HG03442 (cell line): ENCODE data around the gene ASRGL1.

ENCODE experiments used
- ATAC-seq: cut with Tn5 transposase; IDR thresholded peaks from one replicate; pipeline ENCODE4 v1.9.1; 2021; ENCODE audit warnings: mild to moderate bottlenecking, moderate library complexity; ENCODE audit not compliant: unreplicated experiment

The ASRGL1 gene

DNA sequence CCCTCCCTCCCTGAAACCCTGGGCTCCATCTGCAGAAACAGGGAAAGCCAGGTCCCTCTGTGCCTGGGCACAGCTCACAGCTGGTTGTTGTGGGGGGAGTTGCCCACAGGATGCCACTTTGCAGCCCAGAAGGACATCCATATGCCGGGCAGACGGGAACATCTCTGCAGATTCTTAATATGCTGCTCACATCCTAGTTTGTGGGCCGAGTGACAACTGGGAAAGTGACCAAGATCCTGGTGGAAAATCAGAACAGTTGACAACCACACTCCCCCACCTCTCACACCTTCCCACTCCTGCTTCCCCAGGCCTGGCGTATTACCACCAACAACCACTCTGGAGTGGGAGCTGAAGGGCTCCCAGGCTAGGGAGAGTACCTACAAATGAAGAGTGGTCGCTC, 74.3 kb downstream of the ASRGL1 start:
- no peak for ATAC-seq

GRCh38 chr11:62413060-62413696, 75.9 kb downstream of the ASRGL1 start:
- ATAC-seq, result no peak

DNA sequence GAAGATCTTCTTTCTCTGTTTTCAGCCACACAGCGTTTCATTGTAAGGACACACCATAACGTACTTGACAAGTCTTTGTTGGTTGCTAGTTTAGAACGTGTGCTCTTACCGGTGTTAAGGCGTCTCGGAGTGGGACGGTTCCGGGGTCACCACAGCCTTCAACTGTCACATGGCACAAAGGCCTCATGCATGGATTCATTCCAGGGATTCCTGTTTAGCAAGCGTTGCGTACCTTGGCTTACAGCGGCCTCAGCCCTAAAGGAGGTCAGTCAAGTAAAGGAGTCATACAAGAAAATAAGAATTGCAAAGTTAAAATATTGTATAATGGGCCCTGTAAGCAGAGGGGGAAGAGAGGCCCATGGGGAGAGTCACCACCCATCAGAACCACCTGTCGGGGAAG, 79.3 kb downstream of the ASRGL1 start:
- no peak for ATAC-seq

DNA sequence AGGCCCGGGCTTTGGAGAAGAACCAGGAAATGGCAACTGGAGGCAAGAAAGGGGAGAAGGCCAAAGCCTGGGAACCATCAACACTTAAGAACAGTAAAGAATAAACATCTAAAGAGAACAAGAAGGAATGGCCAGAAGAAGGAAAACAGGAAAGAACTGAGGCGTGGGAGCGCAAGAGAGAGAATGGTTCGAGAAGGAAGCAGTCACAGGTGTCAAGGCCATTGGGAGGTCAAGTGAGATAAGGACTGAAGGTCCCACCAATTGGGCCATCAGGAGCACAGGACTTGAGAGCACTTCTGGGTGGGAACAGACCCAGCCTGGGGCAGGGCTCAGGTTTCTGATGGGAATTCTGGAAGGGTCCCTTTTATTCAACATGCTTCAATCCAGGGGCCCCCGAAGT, 80.9 kb downstream of the ASRGL1 start:
- no peak for ATAC-seq

DNA sequence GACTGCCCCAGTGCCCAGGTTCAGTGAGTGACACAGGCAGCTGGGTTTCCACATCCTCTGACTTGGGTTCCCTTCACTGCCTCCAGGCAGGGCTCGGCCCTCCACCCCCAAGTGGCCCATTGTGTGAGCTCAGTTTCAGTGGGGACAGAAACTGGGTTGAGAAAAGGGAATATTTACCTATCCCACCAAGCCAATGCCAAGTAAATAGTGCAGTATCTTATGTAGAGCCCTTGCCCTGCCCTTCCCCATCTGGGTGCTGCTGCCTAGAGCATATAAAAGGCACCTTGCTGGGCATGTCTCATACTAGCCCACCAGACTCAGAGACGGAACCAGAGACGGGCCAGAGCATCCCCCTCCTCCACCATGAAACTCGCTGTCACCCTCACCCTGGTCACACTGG, 81.5 kb downstream of the ASRGL1 start, which contains the start of gene SCGB1A1:
SCGB1A1 (plus strand) TSS at position 301 of the 400 bp plus-strand sequence; CDS start at position 364, 63 bp downstream.
- no peak for ATAC-seq

GRCh38 chr11:62419314-62419929, 82.2 kb downstream of the ASRGL1 start:
- ATAC-seq, result no peak

DNA sequence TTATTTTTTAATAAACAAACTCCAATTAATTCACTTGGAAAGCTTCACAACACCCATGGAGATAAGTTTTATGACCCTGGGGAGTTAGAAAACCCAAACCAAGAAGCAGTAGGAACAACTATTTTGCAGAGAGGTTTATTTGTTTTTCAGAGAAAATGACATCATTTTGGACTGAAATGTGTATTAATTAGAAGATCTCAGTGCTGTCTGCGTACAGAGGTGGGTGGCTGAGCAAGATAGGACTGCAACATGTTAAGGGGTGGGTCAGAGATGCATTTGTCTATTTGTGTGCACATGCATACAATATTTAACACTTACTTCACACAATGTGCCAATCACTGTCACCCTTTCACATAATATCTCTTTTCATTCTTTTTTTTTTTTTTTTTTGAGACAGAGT, 82.7 kb downstream of the ASRGL1 start:
- ATAC-seq, result no peak

DNA sequence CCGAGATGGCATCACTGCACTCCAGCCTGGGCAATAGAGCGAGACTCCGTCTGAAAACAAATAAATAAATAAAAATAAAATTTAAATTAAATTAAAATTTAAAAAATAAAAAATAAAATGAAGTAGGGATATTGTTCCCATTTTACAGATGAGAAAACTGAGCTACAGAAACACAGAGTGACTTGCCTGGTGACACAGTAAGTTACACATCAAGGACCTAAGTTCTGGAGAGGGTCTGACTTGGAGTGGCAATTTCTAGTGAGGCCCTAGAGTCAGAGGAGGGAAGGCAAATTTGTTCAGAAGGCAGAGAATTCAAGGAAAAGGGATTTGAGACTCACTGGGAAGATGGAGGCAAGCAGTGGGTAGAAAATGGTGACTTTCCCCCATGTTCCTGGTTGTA, 83.6 kb downstream of the ASRGL1 start:
- no peak for ATAC-seq

DNA sequence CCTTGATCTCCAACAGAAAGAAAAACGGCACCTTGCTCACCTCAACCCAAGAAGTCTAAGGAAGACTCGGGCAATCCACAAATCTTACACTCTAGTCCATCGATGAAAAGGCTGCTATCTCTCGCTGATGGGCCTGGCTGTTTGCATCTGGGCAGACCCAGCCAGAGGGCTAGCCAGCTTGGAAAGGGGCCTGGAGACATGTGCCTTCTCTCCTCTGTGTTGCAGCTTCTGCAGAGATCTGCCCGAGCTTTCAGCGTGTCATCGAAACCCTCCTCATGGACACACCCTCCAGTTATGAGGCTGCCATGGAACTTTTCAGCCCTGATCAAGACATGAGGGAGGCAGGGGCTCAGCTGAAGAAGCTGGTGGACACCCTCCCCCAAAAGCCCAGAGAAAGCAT, 84.7 kb downstream of the ASRGL1 start:
- no peak for ATAC-seq

- no peak for ATAC-seq
These were observed 85.8 kb downstream of the ASRGL1 start for GRCh38 chr11:62423012-62423411.

DNA sequence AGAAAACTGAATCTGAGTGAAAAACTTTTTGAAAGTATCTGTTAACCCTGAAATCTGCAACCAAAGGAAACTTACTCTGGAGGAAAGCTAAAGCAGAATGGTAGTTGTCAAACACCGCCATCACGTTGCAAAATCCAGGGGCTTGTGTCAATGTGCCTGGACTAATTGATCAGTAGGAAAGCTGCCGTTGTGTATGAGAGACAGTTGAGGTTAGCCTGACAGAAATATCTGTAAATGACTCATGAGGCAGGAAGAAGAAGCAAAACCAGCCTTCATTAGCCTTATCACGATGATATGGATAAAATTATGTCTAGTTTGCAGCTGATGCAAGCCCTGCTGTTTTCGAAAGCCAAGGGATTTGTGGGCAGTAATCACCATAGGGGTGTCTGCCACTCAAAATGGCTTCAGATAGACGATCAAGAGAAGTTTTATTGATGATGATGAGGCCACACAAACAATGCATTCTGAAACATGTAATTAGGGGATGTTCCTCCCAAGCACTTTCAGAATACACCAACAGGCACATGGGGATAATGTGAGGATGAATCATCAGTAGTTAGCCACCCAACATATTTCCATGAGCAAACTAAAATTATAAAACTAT, 90.5 kb downstream of the ASRGL1 start:
- ATAC-seq, result peak; percentile 49

DNA sequence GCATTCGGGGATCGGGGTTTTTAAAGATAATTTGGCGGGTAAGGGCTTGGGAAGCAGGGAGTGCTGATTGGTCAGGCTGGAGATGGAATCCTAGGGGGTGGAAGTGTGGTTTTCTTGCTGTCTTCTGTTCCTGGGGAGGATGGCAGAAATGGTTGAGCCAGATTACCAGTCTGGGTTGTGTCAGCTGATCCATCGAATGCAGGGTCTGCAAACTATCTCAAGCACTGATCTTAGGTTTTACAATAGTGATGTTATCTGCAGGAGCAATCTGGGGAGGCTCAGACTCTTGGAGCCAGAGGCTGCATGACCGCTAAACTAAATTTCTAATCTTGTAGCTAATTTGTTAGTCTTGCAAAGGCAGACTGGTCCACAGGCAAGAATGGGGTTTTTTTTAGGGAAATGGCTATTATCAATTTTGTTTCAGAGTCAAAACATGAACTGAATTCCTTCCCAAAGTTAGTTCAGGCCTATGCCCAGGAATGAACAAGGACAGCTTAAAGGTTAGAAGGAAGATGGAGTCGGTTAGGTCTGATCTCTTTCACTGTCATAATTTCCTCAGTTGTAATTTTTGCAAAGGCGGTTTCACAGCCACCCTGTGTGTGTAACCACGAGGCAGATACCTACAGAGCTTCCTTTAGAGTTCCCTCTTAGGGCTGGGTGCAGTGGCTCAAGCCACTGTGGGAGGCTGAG, 91.8 kb downstream of the ASRGL1 start:
- no peak for ATAC-seq

- ATAC-seq, result no peak
These were observed 93.2 kb downstream of the ASRGL1 start for GRCh38 chr11:62430425-62430824.

- ATAC-seq, result no peak
These were observed 94.1 kb downstream of the ASRGL1 start for GRCh38 chr11:62431171-62431901.

DNA sequence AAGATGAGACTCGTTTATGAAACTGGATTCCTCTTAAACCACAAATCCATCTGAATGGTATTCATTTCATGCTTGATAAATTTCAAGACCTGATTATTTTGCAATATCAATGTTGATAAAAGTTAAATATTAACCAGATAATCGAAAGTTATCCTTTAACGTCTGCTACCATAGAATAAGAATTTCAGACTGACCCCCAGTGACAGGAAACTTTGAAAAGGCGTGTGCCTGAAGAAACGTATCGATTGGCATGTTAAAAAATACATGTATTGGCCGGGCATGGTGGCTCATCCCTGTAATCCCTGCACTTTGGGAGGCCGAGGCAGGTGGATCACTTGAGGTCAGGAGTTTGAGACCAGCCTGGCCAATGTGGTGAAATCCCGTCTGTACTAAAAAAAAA, 95.4 kb downstream of the ASRGL1 start:
- ATAC-seq, result no peak

DNA sequence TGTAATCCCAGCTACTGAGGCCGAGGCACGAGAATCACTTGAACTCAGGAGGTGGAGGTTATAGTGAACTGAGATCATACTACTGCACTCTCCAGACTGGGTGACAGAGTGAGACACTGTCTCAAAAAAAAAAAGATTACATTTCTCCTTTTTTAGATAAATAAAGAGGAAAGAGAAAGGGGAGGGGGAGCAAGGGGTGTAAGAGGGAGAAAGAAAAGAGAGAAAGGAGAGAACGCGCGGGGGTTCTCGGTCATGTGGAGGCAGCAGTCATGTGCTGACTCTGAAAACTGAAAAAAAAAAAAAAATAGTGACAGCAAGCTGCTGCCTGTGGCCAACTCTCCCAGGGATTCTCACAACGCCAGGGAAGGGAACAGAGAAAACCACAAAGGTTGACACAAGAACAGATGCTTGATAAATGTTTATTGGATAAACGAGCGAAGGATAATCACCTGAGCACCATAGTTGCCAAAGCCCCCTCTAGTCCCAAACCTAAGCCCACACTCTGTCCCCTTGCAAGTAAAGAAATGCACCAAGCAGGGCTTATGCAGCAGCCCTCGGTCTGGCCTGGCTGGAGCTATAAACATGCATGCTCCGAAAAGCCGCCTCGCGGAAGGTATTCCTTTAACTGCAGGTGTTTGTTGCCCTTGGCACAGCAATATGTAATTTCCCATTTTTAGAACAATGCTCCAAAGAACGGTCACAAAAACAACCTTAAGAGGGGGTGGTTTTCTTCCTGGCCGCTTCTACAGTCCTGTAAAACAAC, 96.1 kb downstream of the ASRGL1 start:
- no peak for ATAC-seq

DNA sequence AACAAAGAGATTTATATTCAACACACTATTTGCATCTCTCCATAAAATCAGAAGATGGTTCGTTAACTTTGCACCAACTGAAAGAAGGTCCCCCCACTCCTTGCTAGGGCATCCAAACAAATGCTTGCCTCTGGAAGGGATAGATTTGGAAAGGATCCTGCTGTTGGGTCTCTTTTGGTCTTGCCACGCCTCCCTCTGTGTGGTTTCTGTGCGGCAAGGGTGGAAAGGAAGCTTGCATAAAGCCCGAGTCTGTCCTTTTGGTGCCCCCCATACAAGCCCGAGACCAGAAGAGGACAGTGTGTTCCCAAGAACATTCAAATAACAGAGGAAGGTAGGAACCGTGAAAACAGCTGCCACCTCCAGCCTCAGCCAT, 96.6 kb downstream of the ASRGL1 start:
- no peak for ATAC-seq

DNA sequence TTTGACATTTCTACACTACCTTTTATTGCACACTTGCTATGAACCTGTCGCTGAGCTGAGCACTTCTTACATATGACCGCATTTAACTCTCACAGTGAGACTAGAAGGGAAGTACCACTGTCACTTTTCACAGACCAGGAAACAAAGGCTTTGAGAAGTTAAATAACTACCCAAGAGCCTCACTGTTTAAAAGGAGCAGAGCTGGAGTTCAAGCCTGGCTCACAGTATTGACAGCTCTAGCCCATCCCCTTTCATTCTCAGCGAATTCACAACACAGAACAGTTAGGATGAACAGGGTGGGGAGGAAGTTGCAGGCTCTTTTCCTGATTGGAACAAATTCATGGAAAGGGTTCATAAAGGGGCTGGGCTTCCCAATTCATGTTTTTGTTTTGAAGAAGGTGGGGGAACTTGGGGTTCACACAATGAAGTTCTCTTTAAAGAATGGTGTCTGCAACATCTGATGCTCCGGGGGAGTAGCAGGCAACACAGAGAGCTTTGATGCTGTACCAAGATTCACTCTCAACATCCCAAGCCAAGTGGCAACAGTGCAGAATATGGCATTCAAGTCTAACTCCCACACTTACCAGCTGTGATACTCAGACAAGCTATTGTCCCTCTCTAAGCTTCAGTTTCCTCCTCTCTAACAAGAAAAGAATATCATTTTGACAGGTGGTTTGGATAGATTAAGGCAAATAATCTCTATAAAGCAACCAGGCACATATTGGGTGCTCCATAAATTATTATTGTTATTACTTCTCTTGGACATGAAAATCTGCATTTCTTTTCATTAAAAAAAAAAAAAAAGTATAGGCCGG, 98.8 kb downstream of the ASRGL1 start:
- no peak for ATAC-seq

DNA sequence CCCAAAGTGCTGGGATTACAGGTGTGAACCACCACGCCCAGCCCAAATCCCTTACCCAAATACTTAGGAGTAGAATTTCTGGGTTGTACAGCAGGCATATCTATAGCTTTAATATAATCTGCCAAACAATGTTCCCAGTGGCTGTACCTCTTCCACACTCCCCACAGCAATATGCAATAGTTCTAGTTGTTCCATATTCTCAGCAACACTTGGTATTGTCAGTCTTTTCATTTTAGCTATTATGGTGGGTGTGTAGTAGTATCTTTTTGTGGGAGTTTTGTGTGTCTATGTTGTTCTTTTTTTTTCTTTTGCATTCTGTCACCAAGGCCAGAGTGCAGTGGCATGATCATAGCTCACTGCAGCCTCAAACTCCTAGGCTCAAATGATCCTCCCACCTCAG, 100.4 kb downstream of the ASRGL1 start:
- no peak for ATAC-seq

GRCh38 chr11:62438641-62439040, 101.4 kb downstream of the ASRGL1 start:
- ATAC-seq, result no peak
